CD14-positive monocyte (primary cell): Measurements from ENCODE around the gene INHBC. TPM values are rescaled to one million over a fixed set of nuclear protein-coding genes. Genes with fewer than 3 reads are reported as not detected.
A peak's percentile ranks its signal among the peaks of the same experiment; 100 is the strongest.

Source experiments
- DNase-seq, 3 donors: peaks; one replicate each; pipeline ENCODE4 v3.0.0-alpha.2; 2011 to 2022
- H2AFZ ChIP-seq: 2 replicates; pipeline ENCODE4 v1.6.0; 2012; ENCODE audit warnings: mild to moderate bottlenecking, low read depth, low read length, inconsistent platforms; ENCODE audit not compliant: insufficient read depth, poor library complexity, severe bottlenecking
- H3K27ac ChIP-seq, 2 donors: 1 replicate in 1 of 2; 2 replicates in 1 of 2; pipeline ENCODE4 v1.5.1; 2012 to 2013; ENCODE audit warnings: low read length in 2 of 2, control low read depth in 1 of 2, inconsistent platforms in 1 of 2, low read depth in 1 of 2, mild to moderate bottlenecking in 1 of 2
- H3K27me3 ChIP-seq, 2 donors: one replicate each; pipeline versions ENCODE4 v1.6.0 to v1.6.1; 2011 to 2013; ENCODE audit warnings: low read length in 2 of 2; ENCODE audit not compliant: control insufficient read depth in 2 of 2, insufficient read depth in 2 of 2
- H3K36me3 ChIP-seq, 2 donors: replicated peaks in 1 of 2; 1 replicate in 1 of 2; 2 replicates in 1 of 2; pipeline versions ENCODE4 v1.5.1 to v1.6.1; 2012 to 2013; ENCODE audit warnings: low read length in 2 of 2, control low read depth in 1 of 2, inconsistent platforms in 1 of 2, mild to moderate bottlenecking in 1 of 2; ENCODE audit not compliant: insufficient read depth in 2 of 2, control insufficient read depth in 1 of 2
- H3K4me1 ChIP-seq, 2 donors: 1 replicate in 1 of 2; 2 replicates in 1 of 2; pipeline versions ENCODE4 v1.5.1 to v1.6.1; 2012 to 2013; ENCODE audit warnings: low read length in 2 of 2, control low read depth in 1 of 2, inconsistent platforms in 1 of 2, mild to moderate bottlenecking in 1 of 2, moderate library complexity in 1 of 2; ENCODE audit not compliant: insufficient read depth in 2 of 2, control insufficient read depth in 1 of 2
- H3K4me2 ChIP-seq: replicated peaks from 2 replicates; pipeline ENCODE3; 2012; ENCODE audit warnings: low read length, moderate library complexity, mild to moderate bottlenecking; ENCODE audit not compliant: poor library complexity, severe bottlenecking; ENCODE audit errors: extremely low read depth
- H3K4me3 ChIP-seq, 3 experiments: fragments of 200-600 bp in 1 of 3; sonication (generic) in 1 of 3; replicated peaks in 1 of 3; 1 replicate in 2 of 3; 2 replicates in 1 of 3; pipeline ENCODE4 v1.5.1; 2011 to 2013; ENCODE audit warnings: low read length in 3 of 3, mild to moderate bottlenecking in 3 of 3, control low read depth in 2 of 3, low read depth in 2 of 3, inconsistent platforms in 1 of 3, moderate library complexity in 1 of 3
- H3K79me2 ChIP-seq: 2 replicates; pipeline ENCODE4 v1.6.0; 2012; ENCODE audit warnings: mild to moderate bottlenecking, control low read depth, inconsistent platforms, low read length, moderate library complexity; ENCODE audit not compliant: insufficient read depth
- H3K9ac ChIP-seq: 2 replicates; pipeline ENCODE4 v1.6.0; 2017; ENCODE audit warnings: low read length, mild to moderate bottlenecking; ENCODE audit not compliant: insufficient read depth, poor library complexity, severe bottlenecking
- H3K9me3 ChIP-seq, 2 donors: replicated peaks in 1 of 2; 1 replicate in 1 of 2; 2 replicates in 1 of 2; pipeline versions ENCODE4 v1.5.1 to v1.6.1; 2012 to 2013; ENCODE audit warnings: low read length in 2 of 2, control low read depth in 1 of 2; ENCODE audit not compliant: control insufficient read depth in 1 of 2, insufficient read depth in 1 of 2
- H4K20me1 ChIP-seq: 2 replicates; pipeline ENCODE4 v1.6.0; 2012; ENCODE audit warnings: mild to moderate bottlenecking, low read length, control low read depth, moderate library complexity; ENCODE audit not compliant: insufficient read depth
- H3K27ac Mint-ChIP-seq, 7 donors: one replicate each; pipeline ENCODE4 v1.8.0; 2020; ENCODE audit warnings: mild to moderate bottlenecking in 7 of 7, mixed read lengths in 7 of 7, moderate library complexity in 6 of 7, inconsistent platforms in 2 of 7
- H3K27me3 Mint-ChIP-seq, 3 donors: one replicate each; pipeline ENCODE4 v1.8.0; 2021 to 2022; ENCODE audit warnings: low read depth in 3 of 3, mild to moderate bottlenecking in 3 of 3, mixed read lengths in 3 of 3, moderate library complexity in 3 of 3, inconsistent platforms in 1 of 3
- H3K36me3 Mint-ChIP-seq, 2 donors: one replicate each; pipeline ENCODE4 v1.8.0; 2020; ENCODE audit warnings: mixed read lengths in 2 of 2, inconsistent platforms in 1 of 2, mild to moderate bottlenecking in 1 of 2
- H3K4me1 Mint-ChIP-seq: one replicate; pipeline ENCODE4 v1.8.0; 2020; ENCODE audit warnings: mild to moderate bottlenecking, mixed read lengths
- H3K4me3 Mint-ChIP-seq, 2 donors: one replicate each; pipeline ENCODE4 v1.8.0; 2020; ENCODE audit warnings: mild to moderate bottlenecking in 2 of 2, mixed read lengths in 2 of 2, moderate library complexity in 1 of 2
- H3K9me3 Mint-ChIP-seq, 7 donors: one replicate each; pipeline ENCODE4 v1.8.0; 2020 to 2022; ENCODE audit warnings: mixed read lengths in 7 of 7, mild to moderate bottlenecking in 6 of 7, moderate library complexity in 6 of 7, inconsistent platforms in 2 of 7
- CTCF ChIP-seq: fragments of 200-600 bp; IDR thresholded peaks from one replicate; pipeline ENCODE4 v1.8.0; 2022; ENCODE audit warnings: antibody characterized with exemption, mild to moderate bottlenecking
- WGBS: methylation state at CpG from one replicate; pipeline ENCODE4 v1.1.5; 2013; ENCODE audit warnings: missing lambda C conversion rate; ENCODE audit not compliant: insufficient coverage; 5-methylcytosine and 5-hydroxymethylcytosine counted together
- intact Hi-C, 2 donors: fragments of 100-400 bp; cut with micrococcal nuclease; formaldehyde crosslinking; loops; one replicate each; pipeline versions ENCODE4 v1.15.0 to v1.15.1; 2023
- polyA plus RNA-seq, 3 donors: library from polyadenylated mRNA; depleted of rRNA in 1 of 3; unstranded in 2 of 3; stranded (reverse) in 1 of 3; fragments of 300-500 nt in 2 of 3; fragments of >200 nt in 1 of 3; fragmentation: Illumina TruSeq in 2 of 3; gene quantifications; 1 replicate in 2 of 3; 2 replicates in 1 of 3; pipeline ENCODE4 v1.2.3, GENCODE V29; 2012 to 2021

The INHBC gene
- polyA plus RNA-seq, 3 donors: not detected

- Histone ChIP-seq H3K4me3 (peak overlapping the region; percentile 79 to 100 (median 86)), H3K27ac (peak overlapping the region; percentile 62 to 83), H3K36me3 (peaks cover 19 to 26% of the 10 kb centered on the region in 2 donors), H3K4me2 (peak overlapping the region; percentile 89), H4K20me1 (peaks cover 36% of the 10 kb centered on the region), H3K9me3 (no peaks in the 10 kb centered on the region), H2AFZ (peak overlapping the region; percentile 72), H3K79me2 (peaks cover 72% of the 10 kb centered on the region), H3K27me3 (no peaks in the 10 kb centered on the region), H3K4me1 (peaks cover 48 to 73% of the 10 kb centered on the region in 2 donors), H3K9ac (peak overlapping the region; percentile 83)
- peaks cover 63% of the 10 kb centered on the region for H3K4me1 Mint-ChIP-seq
- WGBS: 25% methylated on average over 6 of the region's 12 CpGs
- H3K4me3 Mint-ChIP-seq: peak overlapping the region; percentile 97 to 99
- H3K9me3 Mint-ChIP-seq: peaks cover 0 to 1% (median 0%) of the 10 kb centered on the region in 7 donors
- peaks cover 26 to 38% of the 10 kb centered on the region in 2 donors for H3K36me3 Mint-ChIP-seq
- H3K27me3 Mint-ChIP-seq: peaks cover 0 to 2% (median 0%) of the 10 kb centered on the region in 3 donors
- intact Hi-C loops: loop anchor here (5.0 to 10.0 kb wide), 4 partner anchors 44 to 147 kb away; partner anchors contain the start of genes DCTN2 (in 2 of the 2), DDIT3 (in 1 of the 2) and MBD6 (in 1 of the 2)
- peak in 2 of 3 donors; percentile 73 to 84 for DNase-seq
- TF ChIP-seq CTCF: no peak
- H3K27ac Mint-ChIP-seq: peak overlapping the region; percentile 86 to 97 (median 96)
Observed at GRCh38 chr12:57477710-57478681, 43.4 kb downstream of the INHBC start.

GRCh38 chr12:57479043-57479375 is 44.4 kb downstream of the INHBC start:
- DNase-seq: no peak
- H3K79me2 ChIP-seq: peaks cover 65% of the 10 kb centered on the region
- H3K4me1 ChIP-seq: peaks cover 47 to 65% of the 10 kb centered on the region in 2 donors
- H3K4me3 ChIP-seq: peak overlapping the region in 1 of 3 experiments; percentile 100
- Mint-ChIP-seq H3K4me3 (peak overlapping the region; percentile 97 to 99), H3K27ac (peak overlapping the region; percentile 86 to 97 (median 96)), H3K9me3 (peaks cover 0 to 1% (median 0%) of the 10 kb centered on the region in 7 donors), H3K27me3 (peaks cover 0 to 2% (median 0%) of the 10 kb centered on the region in 3 donors), H3K36me3 (peaks cover 20 to 33% of the 10 kb centered on the region in 2 donors), H3K4me1 (peaks cover 60% of the 10 kb centered on the region)
- WGBS: 84% methylated on average over 5 of the region's 10 CpGs
- peak overlapping the region; percentile 72 for H2AFZ ChIP-seq
- no peaks in the 10 kb centered on the region for H3K9me3 ChIP-seq
- TF ChIP-seq CTCF: no peak
- H3K4me2 ChIP-seq: peak overlapping the region; percentile 89
- intact Hi-C loops: loop anchor here (5.0 to 10.0 kb wide), 4 partner anchors 43 to 146 kb away; partner anchors contain the start of genes DCTN2 (in 2 of the 2), DDIT3 (in 1 of the 2) and MBD6 (in 1 of the 2)
- H3K27ac ChIP-seq: peak overlapping the region; percentile 62 to 83
- peaks cover 12 to 17% of the 10 kb centered on the region in 2 donors for H3K36me3 ChIP-seq
- peak overlapping the region; percentile 83 for H3K9ac ChIP-seq
- H3K27me3 ChIP-seq: no peaks in the 10 kb centered on the region
- peaks cover 26% of the 10 kb centered on the region for H4K20me1 ChIP-seq
